SU-DHL-6 (cell line): ENCODE data around the gene PRPF18.

Experiments
- EZH2phosphoT487 ChIP-seq: fragments of 200-600 bp; sonication (generic), shearing (Covaris generic); conservative IDR thresholded peaks from 2 replicates; pipeline ENCODE4 v1.6.1; 2018; ENCODE audit warnings: mild to moderate bottlenecking, antibody characterized with exemption, low read length, moderate library complexity, mixed read lengths
- TF ChIP-seq, protein P1 (sequence below): fragments of 200-600 bp; sonication (generic); IDR thresholded peaks from one replicate; pipeline ENCODE4 v1.5.1; 2017; ENCODE audit warnings: antibody characterized with exemption, mild to moderate bottlenecking, low read length, moderate library complexity; ENCODE audit not compliant: insufficient read depth, poor library complexity, severe bottlenecking

DNA sequence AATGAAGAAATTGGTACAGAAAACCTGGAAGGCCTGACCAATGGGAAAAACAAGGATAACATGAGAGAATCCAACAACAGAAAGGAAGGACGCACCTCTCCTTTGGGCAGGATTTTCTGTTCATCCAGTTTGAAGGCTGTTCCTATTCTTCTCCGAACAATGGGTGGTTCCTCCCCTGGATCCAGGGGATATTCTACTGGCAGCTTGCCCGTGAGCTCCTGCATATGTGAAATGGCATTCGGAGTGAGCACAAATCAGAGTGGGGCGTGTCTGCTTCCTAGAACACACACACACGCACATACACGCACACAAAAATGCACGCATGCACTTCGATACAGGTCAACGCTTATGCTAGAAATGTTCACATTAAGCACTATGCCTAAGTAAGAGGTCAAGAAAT lies 83.5 kb downstream of the PRPF18 start:
- TF ChIP-seq, protein P1, sequence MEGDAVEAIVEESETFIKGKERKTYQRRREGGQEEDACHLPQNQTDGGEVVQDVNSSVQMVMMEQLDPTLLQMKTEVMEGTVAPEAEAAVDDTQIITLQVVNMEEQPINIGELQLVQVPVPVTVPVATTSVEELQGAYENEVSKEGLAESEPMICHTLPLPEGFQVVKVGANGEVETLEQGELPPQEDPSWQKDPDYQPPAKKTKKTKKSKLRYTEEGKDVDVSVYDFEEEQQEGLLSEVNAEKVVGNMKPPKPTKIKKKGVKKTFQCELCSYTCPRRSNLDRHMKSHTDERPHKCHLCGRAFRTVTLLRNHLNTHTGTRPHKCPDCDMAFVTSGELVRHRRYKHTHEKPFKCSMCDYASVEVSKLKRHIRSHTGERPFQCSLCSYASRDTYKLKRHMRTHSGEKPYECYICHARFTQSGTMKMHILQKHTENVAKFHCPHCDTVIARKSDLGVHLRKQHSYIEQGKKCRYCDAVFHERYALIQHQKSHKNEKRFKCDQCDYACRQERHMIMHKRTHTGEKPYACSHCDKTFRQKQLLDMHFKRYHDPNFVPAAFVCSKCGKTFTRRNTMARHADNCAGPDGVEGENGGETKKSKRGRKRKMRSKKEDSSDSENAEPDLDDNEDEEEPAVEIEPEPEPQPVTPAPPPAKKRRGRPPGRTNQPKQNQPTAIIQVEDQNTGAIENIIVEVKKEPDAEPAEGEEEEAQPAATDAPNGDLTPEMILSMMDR: no peak
- no peak for TF ChIP-seq EZH2phosphoT487
